HUDEP-2 (cell line): ENCODE measurements around the gene SH3PXD2B.
"Not testable (repeated sequence)": the region's sequence is repeated elsewhere in the genome, so short reads cannot be mapped to it uniquely, and the experiment has no call there.

Experiments used
- DNase-seq, 76 experiments: peaks; one replicate each; lab custom pipeline; 2025; ENCODE audit not compliant: unreplicated experiment in 76 of 76; lab: John Stamatoyannopoulos, UW

SH3PXD2B gene

DNA sequence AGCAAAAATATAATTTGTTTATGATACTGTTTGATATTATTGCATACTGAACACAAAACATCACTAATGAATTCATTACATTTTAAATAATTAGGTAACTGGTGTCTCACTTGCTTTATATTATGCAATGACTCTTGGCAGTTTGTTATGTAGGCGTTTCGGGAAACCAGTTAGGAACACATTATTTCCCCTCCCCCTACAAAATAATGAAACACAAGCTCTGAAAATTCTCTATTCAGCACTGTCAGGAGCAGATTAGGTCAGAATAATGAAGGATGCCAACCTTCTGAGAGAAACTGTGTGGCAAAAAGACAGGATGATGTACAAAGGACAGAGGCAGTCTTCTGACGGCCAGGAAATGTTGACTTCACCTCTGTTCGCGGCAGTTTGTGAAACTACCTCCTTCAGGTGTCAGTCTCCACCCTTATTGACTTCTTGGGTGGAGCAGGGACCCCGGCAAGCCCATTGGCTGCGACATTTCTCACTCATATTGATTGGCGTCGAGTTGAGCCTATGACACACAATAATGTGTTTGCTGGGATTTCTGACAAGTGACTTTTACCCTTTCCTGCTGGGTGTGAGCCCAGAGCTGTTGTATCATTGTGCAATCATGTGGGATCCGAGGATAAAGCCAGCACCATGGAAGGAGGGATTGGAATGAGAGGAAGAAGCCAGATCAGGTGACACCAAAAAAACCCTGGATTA lies 33.9 kb downstream of the SH3PXD2B start:
- peak in 2 of 76 experiments; percentile 7 for DNase-seq

DNA sequence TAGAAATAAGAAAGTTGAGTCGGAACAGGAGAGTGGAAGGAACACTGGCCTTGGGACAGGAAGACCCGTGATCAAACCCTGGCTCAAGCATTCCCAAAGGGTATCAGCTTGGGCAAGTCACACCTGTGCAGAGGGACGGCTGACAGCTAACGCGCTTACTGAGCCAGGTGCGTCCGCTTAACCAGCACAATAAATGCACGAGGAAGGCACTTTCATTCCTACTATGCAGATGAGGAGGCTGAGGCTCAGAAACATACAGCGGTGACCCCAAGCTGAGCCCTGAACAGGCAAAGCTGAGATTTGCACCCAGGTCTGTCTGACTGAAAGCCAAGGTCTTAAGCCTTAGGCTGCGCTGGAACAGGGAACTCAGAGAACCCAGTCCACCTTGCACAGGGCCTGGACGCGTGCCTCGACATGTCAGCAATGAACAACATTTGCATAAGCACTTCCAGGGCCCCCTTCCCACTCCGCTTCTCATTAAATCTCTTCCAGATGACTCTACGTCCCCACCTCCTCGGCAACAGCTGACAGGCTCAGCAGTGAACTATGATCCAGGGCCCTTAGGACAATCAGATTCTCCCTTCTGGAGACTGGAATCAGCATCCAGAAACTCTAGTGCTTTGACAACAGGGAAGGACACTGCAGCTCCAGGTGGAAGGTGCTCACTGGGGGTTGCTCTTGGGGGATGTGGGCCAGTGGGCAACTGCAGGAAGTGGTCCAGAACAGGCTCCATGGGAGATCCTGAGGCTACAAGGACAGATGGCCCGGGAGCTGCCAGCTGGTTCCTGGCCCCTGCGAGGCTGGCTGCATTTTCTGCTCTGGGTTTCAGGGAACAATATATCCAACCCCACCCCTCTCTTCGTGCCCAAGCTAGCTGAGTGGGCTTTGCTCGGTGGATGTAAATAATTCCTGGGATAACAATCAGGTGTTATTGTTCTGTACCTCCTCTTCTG lies 35.2 kb downstream of the SH3PXD2B start:
- DNase-seq, result no peak

- peak in 12 of 76 experiments; percentile 10 to 74 (median 53) for DNase-seq
Measured at GRCh38 chr5:172417983-172418630, 36.2 kb downstream of the SH3PXD2B start.

GRCh38 chr5:172417130-172417841 lies 37.0 kb downstream of the SH3PXD2B start:
- DNase-seq, result no peak

GRCh38 chr5:172415362-172416275 lies 38.7 kb downstream of the SH3PXD2B start:
- DNase-seq, result no peak

GRCh38 chr5:172414531-172415361 lies 39.6 kb downstream of the SH3PXD2B start:
- no peak for DNase-seq

DNA sequence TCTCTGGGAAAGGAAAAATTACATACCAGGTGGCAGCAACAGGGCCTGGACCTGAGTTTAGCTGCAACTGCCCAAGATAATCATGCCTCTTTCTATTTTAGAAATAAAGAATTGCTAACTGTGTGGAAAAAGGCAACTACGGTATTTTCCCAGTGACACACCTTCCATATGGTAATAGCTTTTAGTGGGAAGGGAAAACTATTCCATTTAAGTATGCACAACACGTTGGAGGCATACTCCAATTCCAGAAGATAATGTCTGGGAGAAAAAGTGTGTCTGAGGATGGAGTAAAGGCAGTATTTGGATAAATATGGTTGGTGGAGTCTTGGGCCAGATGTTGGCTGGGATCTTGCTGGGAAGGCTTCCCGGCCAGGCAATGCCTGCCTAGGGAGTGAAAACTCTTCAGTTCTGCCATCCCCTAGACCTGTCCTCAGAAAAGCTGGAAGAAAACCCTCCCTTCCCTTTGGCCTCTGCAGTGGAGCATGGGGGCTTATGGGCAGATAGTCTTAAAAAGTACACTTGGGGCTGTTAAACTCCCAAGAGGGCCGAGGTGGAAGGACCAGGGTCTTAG lies 40.6 kb downstream of the SH3PXD2B start:
- DNase-seq, result no peak

- no peak for DNase-seq
Measured at GRCh38 chr5:172412724-172413286, 41.5 kb downstream of the SH3PXD2B start.

- DNase-seq, result no peak
Measured at GRCh38 chr5:172411484-172412072, 42.7 kb downstream of the SH3PXD2B start.

DNA sequence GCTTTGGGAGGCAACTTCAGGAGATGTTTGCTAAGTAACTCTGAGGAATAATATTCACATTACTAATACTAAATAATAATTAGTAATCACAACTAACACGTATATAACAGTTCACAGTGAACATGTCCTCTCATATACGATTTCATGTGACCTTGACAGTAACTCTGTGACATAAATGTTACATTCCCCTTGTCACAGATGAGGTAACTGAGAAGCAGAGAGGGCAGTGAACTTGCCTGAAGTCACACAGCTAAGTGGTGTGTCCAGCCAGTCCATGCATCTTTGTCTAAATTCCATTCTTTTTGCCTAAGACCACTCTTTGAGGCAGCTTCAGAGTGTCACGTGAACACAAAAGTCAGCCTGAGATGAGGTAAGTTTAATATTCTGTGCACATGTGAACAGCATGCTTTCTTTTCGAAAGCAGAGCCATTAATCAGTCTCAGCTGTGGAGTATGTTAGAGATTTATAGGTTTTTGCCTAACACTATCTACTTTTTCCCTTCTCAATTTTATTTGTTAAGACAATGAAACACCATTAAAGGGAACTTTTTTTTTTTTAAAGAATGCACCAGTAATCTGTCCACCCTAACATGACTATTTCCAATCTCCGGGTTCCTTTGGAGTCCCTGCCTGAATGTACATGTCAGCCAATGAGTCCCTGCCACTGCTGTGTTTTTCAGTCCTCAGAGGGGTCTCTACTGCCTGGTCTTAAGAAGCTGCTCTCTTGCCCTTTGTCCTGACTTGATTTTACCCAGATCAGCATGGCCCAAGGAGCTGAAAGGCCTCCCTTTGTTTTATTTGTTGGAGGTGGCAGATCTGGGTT lies 43.5 kb downstream of the SH3PXD2B start:
- DNase-seq, result no peak

DNA sequence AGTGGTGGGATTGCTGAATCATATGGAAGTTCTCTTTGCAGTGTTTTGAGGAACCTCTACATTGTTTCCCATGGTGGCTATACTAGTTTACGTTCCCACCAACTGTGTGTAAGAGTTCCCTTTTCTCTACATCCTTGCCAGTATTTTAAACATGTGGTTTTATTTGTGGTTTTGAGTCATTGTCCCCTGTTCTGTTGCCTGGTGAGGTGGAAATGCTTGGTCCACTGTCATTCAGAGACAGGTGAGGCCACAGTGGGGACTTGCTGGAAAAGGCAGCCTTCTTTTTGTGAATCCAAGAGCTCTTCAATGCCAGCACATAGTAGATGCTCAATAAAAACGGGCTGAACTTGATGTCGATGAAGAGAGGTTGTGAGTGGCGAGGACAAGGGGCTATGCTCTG lies 44.2 kb downstream of the SH3PXD2B start:
- no peak for DNase-seq

DNA sequence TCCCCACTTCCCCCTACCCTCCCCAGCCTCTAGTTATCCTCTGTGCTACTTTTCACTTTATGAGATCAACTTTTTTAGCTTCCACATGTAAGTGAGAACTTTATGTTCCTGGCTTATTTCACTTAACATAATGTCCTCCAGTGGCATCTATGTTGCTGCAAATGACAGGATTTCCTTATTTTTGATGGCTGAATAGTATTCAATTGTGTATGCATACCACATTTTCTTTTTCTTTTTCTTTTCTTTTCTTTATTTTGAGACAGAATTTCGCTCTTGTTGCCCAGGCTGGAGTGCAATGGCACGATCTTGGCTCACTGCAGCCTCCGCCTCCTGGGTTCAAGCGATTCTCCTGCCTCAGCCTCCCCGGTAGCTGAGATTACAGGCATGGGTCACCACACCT lies 44.8 kb downstream of the SH3PXD2B start:
- DNase-seq, result not testable (repeated sequence)

DNA sequence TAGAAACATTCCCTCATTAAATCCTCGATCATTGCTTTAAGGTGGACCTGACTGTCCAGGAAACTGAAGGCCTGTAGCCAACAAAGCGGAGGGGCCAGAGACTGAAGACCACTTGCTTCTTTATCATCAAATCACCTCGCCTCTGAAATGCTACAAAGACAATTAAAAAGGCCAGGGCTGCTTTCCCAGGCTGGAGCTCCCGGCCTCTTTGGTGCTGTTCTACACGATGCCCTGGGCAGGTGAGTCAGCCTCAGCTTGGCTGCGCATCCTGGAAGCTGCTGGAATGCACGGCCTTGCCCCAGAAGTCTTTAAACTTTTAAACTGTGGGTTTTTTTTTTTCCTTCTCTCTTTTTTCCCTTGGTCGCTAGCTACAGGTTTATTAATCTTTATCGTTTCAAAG lies 46.5 kb downstream of the SH3PXD2B start:
- no peak for DNase-seq

GRCh38 chr5:172407241-172407691 lies 47.1 kb downstream of the SH3PXD2B start:
- peak in 1 of 76 experiments; percentile 0 for DNase-seq

GRCh38 chr5:172405226-172406107 lies 48.9 kb downstream of the SH3PXD2B start:
- no peak for DNase-seq

DNA sequence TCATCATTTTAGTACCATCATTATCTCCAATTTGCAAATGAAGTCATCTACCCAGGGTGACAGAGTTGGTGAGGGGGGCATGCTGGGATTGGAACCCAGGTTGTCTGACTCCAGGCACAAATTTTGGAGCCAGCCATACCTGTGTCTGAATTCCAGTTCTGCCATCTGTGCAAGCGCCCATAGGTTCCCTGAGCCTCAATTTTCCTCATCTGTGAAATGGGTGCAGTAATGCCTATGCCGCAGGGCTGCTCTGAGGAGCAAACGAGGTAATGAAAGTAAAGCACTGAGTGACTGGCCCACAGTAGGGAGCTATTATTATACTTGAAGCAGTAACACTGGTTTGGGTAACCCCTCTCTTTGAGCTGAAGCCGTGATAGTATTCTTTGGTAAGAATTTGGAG lies 49.6 kb downstream of the SH3PXD2B start:
- no peak for DNase-seq
